Right lobe of liver (tissue), 6 donors: ENCODE measurements around the gene ZC2HC1B. TPM values are rescaled to one million over a fixed set of nuclear protein-coding genes. Genes with fewer than 3 reads are reported as not detected.
"Not testable (repeated sequence)": the region's sequence is repeated elsewhere in the genome, so short reads cannot be mapped to it uniquely, and the experiment has no call there.

Experiments used
- ATAC-seq, 4 donors: fragments of 200-7000 bp; cut with Tn5 transposase; one replicate each; pipeline ENCODE4 v1.9.1; 2020; ENCODE audit warnings: mild to moderate bottlenecking in 4 of 4, moderate library complexity in 4 of 4
- DNase-seq, 3 donors: peaks; one replicate each; pipeline ENCODE4 v3.0.0-alpha.2; 2020
- H3K27ac ChIP-seq, 3 donors: fragments of 200-600 bp; one replicate each; pipeline ENCODE4 v1.8.0; 2022
- H3K27me3 ChIP-seq, 2 donors: fragments of 200-600 bp; one replicate each; pipeline ENCODE4 v1.8.0; 2022
- H3K36me3 ChIP-seq, 4 donors: fragments of 200-600 bp; sonication (generic) in 1 of 4; one replicate each; pipeline versions ENCODE4 v1.5.1 to v1.8.0; 2017 to 2022; ENCODE audit warnings: control low read depth in 1 of 4
- H3K4me1 ChIP-seq, 4 donors: fragments of 200-600 bp; sonication (generic) in 1 of 4; one replicate each; pipeline versions ENCODE4 v1.5.1 to v1.8.0; 2017 to 2022; ENCODE audit warnings: control low read depth in 1 of 4
- H3K4me3 ChIP-seq, 3 donors: fragments of 200-600 bp; one replicate each; pipeline ENCODE4 v1.8.0; 2022
- H3K9me3 ChIP-seq, 4 donors: fragments of 200-600 bp; sonication (generic) in 1 of 4; one replicate each; pipeline versions ENCODE4 v1.5.1 to v1.8.0; 2017 to 2022; ENCODE audit warnings: control low read depth in 1 of 4
- POLR2A ChIP-seq: fragments of 450-650 bp; IDR thresholded peaks from one replicate; pipeline ENCODE4 v1.6.1; 2017; ENCODE audit warnings: antibody characterized with exemption, mild to moderate bottlenecking
- WGBS: methylation state at CpG from one replicate; pipeline ENCODE4 v1.1.6; 2018; ENCODE audit warnings: low coverage, low lambda C conversion rate; ENCODE audit not compliant: insufficient coverage; ENCODE audit errors: missing lambda C conversion rate; 5-methylcytosine and 5-hydroxymethylcytosine counted together
- intact Hi-C, 2 donors: fragments of 100-400 bp; cut with DNase I; formaldehyde crosslinking; loops; one replicate each; pipeline versions ENCODE4 v1.11.2 to v1.14.1; 2022
- total RNA-seq, 6 experiments: library from RNA; depleted of rRNA in 2 of 6; stranded (reverse); fragments of >200 nt in 2 of 6; fragmentation: NEBNext Ultra II Directional in 3 of 6; extraction: Animal tissue kit (Norgen Biotek cat#: 25700) in 3 of 6; gene quantifications; one replicate each; pipeline versions ENCODE4 v1.1.0 to v1.2.4, GENCODE V29; 2016 to 2023
- TF ChIP-seq, protein P1 (sequence below), 4 donors: fragments of 200-600 bp in 3 of 4; fragments of 450-650 bp in 1 of 4; IDR thresholded peaks; one replicate each; pipeline versions ENCODE4 v1.5.1 to v1.8.0; 2016 to 2022; ENCODE audit warnings: antibody characterized with exemption in 4 of 4, mild to moderate bottlenecking in 2 of 4
- donor health status: DM: no; HTN: yes; CAD: no.
- donor health status: DM: no; HTN: no; CAD: no.
- donor health status: DM: no; HTN: no; CAD: no.
- donor health status: DM: no; HTN: yes; CAD: no.
- donor health status: DM: no; HTN: yes; CAD: no.

Gene ZC2HC1B
- total RNA-seq, 6 experiments from 2014 or later, result not detected

DNA sequence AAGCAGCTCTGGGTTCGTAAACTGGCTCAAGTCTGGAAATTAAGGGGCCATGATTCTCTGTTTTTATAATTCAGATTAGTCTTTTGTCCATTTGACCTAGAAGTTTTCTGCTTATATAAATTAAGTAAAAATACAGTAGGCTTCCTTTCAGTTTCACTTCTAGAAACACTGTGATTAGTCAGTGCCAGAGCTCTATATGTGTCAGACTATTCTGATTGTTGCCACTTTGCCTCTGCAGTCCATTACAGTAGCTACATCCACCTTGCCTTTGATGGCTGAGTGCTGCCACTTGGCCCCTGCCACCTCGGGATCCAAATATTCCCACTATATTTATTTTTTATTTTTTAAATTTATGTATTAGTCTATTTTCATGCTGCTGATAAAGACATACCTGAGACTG lies 7.9 kb downstream of the ZC2HC1B start:
- Histone ChIP-seq H3K9me3 (no peaks in the 10 kb centered on the region), H3K27me3 (no peaks in the 10 kb centered on the region), H3K27ac (no peak overlapping the region), H3K4me3 (no peak overlapping the region), H3K4me1 (no peaks in the 10 kb centered on the region), H3K36me3 (no peaks in the 10 kb centered on the region)
- TF ChIP-seq, protein P1, sequence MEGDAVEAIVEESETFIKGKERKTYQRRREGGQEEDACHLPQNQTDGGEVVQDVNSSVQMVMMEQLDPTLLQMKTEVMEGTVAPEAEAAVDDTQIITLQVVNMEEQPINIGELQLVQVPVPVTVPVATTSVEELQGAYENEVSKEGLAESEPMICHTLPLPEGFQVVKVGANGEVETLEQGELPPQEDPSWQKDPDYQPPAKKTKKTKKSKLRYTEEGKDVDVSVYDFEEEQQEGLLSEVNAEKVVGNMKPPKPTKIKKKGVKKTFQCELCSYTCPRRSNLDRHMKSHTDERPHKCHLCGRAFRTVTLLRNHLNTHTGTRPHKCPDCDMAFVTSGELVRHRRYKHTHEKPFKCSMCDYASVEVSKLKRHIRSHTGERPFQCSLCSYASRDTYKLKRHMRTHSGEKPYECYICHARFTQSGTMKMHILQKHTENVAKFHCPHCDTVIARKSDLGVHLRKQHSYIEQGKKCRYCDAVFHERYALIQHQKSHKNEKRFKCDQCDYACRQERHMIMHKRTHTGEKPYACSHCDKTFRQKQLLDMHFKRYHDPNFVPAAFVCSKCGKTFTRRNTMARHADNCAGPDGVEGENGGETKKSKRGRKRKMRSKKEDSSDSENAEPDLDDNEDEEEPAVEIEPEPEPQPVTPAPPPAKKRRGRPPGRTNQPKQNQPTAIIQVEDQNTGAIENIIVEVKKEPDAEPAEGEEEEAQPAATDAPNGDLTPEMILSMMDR (IDR thresholded peaks at IDR 0.05), result no peak
- no peak for TF ChIP-seq POLR2A
- intact Hi-C loops, result no loop called here
- DNase-seq (no peak), ATAC-seq (no peak)
- WGBS, result 81% methylated on average over 2 of the region's 2 CpGs

DNA sequence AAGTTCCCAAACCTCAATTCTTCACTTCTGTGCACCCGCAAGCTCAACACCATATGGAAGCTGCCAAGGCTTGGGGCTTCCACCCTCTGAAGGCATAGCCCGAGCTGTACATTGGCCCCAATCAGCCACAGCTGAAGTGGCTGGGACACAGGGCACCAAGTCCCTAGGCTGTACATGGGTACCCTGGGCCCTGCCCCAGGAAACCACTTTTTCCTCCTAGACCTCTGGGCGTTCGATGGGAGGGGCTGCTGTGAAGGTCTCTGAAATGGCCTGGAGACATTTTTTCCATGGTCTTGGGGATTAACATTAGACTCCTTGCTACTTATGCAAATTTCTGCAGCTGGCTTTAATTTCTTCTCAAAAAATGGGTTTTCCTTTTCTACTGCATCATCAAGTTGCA lies 9.3 kb downstream of the ZC2HC1B start:
- intact Hi-C loops, DNase-seq: not testable (repeated sequence)

DNA sequence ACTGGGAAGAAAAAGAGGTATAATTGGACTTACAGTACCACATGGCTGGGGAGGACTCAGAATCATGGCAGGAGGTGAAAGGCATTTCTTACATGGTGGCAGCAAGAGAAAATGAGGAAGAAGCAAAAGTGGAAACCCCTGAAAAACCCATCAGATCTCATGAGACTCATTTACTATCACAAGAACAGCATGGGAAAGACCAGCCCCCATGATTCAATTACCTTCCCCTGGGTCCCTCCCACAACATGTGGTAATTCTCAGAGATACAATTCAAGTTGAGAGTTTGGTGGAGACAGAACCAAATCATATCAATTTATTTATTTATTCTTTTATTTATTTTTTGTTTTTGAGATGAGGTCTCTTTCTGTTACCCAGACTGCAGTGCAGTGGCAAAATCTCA lies 10.2 kb downstream of the ZC2HC1B start:
- not testable (repeated sequence) for DNase-seq

More for the DNA sequence above, 9.3 kb downstream of the ZC2HC1B start:
- not testable (repeated sequence) for ATAC-seq, H3K27ac ChIP-seq, H3K36me3 ChIP-seq, H3K9me3 ChIP-seq, H3K27me3 ChIP-seq, H3K4me1 ChIP-seq, H3K4me3 ChIP-seq
- 100% methylated on average over 1 of the region's 4 CpGs for WGBS

DNA sequence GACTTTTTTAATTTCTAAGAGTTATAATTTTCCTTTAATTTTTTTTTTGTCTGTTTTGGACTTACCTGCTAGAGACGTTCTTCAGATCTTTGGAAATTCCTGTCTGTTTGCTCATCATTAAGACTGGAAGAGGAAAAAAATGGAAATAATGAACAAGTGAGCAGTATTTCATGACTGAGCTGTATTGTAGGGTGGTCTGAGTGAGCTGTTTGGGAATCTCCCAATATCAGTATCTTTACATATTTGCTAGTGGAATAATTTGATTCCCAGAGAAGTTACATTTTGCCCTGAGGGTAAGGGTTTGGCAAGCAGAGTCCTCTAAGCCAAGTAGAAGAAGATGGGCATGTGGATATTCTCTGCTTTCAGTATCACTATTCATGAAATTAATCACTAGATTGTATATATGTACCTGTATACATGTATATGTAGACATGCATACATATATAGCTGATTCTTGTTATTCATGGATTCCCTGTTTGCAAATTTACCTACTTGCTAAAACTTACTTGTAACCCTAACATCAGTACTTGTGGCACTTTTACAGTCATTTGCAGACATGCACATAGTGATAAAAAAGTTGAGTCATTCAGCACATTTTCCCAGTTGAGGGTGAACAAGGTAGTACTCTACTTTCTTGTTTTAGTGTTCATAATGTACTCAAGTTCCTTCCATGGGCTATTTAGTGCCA lies 13.5 kb downstream of the ZC2HC1B start:
- Histone ChIP-seq H3K36me3 (no peaks in the 10 kb centered on the region), H3K4me3 (no peak overlapping the region), H3K4me1 (no peaks in the 10 kb centered on the region), H3K27ac (no peak overlapping the region), H3K27me3 (no peaks in the 10 kb centered on the region), H3K9me3 (no peaks in the 10 kb centered on the region)
- 81% methylated on average over 1 of the region's 1 CpG for WGBS
- no peak for DNase-seq
- ATAC-seq, result no peak
- intact Hi-C loops, result no loop called here
- TF ChIP-seq, protein P1 (IDR thresholded peaks at IDR 0.05), result no peak
- TF ChIP-seq POLR2A, result no peak

More for the DNA sequence above, 10.2 kb downstream of the ZC2HC1B start:
- H3K9me3 ChIP-seq, H3K27ac ChIP-seq, H3K4me3 ChIP-seq, H3K36me3 ChIP-seq, ATAC-seq, H3K4me1 ChIP-seq, intact Hi-C loops, H3K27me3 ChIP-seq: not testable (repeated sequence)

DNA sequence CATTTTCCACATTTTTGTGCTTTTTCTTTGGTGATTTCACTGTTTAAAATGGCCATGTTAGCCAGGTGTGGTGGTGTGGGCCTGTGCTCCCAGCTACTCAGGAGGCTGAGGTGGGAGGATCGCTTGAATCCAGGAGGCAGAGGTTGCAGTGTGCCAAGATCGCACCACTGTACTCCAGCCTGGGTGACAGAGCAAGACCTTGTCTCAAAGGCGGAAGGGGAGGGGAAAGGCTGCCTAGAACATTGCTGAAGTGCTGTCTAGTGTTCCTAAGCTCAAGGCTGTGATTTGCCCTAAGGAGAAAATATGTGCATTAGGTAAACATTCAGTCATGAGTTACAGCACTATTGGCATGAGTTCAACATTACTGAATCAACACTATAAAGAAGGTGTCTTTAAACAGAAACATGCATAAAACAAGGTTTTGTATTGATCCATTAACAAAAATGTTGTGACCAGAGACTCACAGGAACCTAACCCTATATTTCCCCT lies 14.0 kb downstream of the ZC2HC1B start:
- no peaks in the 10 kb centered on the region for H3K36me3 ChIP-seq
- H3K4me1 ChIP-seq, result no peaks in the 10 kb centered on the region
- H3K4me3 ChIP-seq, result no peak overlapping the region
- ATAC-seq (no peak), DNase-seq (no peak)
- no peak overlapping the region for H3K27ac ChIP-seq
- H3K27me3 ChIP-seq, result no peaks in the 10 kb centered on the region
- intact Hi-C loops, result no loop called here
- TF ChIP-seq POLR2A, result no peak
- TF ChIP-seq, protein P1 (IDR thresholded peaks at IDR 0.05), result no peak
- no CpG with 5 or more reads among the region's 3 CpGs for WGBS
- H3K9me3 ChIP-seq, result no peaks in the 10 kb centered on the region
